NCI-H345 (cell line): Measurements from ENCODE around the gene KLF7.

Experiments used
- DNase-seq: peaks from one replicate; lab custom pipeline; 2025; lab: John Stamatoyannopoulos, UW

Gene KLF7

GRCh38 chr2:207123776-207124391 is 41.9 kb downstream of the KLF7 start:
- no peak for DNase-seq

DNA sequence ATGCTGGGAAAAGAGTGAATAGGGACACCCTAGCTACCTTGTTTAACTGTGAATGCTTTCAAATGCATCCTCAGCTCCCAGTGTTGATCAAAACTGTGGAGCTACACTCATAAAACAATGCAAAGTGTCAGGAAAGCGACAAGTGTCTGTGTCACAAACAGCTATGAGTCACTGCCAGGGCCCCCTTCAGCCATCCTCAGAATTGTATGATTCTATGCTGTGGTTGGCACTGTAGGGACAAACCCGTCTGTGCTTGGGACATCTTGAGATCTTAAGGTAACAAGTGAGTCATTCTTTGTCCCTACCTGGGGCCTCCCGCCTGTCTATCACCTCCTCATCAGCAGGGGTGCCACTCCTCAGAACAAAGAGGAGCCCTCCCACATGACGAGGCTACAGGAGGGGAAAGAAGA is 42.4 kb downstream of the KLF7 start:
- DNase-seq: peak; percentile 30

- DNase-seq: no peak
Measured at GRCh38 chr2:207122651-207123334, 43.0 kb downstream of the KLF7 start.

GRCh38 chr2:207121784-207122183 is 44.0 kb downstream of the KLF7 start:
- DNase-seq: no peak

DNA sequence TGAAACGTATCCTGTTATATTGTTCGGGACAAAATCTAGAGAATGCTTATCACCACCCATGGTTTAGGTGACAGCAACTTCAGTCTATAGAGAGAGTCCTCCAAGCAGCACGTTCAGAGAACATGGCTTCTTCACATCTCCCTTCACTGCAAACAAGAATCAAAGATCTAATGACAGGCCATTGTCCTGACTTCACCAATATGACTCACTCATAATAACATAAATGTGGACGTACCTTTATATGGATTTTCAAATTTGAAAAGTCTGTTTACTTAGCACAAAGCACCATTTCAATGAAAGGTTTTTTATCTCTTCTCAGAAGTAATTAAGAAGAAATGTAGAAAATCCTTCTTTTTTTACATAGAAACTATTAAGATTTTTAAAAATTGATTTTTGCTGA is 46.7 kb downstream of the KLF7 start:
- DNase-seq: no peak

DNA sequence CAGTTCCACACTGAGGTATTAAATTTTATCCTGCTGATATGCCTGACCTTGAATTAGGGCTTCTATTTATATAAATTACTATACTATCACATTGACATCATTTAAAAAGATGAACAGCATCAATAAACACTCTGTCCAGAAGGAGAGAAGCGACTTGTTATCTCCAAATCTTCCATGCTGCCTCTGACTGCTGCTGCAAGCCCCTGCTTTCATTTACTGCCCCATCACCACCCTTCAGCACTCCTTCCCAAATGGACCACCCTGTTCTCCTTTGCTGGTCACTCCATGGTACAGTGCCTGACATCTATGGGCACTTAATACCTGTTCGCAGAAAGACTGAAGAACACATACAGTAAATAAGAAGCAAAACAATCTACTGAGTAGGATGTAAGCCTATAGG is 48.1 kb downstream of the KLF7 start:
- DNase-seq: no peak

- no peak for DNase-seq
Measured at GRCh38 chr2:207115715-207116364, 49.9 kb downstream of the KLF7 start.

DNA sequence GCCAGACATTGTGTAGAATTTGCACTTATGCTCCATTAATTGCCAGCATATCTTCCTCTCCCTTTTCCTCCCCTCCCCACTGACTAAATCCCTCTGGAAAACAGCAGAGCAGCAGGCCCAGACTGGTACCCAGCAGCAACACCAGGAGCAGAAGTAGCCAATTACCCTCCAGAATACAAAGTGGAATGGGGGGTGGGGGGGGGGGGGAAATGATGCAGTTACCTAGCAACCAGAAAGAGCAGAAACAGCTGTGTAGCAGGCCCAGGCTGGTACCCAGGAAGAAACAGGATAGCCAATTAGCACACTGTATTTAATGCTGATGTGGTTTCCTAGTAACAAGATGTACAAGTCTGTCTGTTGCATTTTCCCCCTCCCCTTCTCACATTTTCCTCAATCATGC is 52.3 kb downstream of the KLF7 start:
- peak; percentile 18 for DNase-seq

DNA sequence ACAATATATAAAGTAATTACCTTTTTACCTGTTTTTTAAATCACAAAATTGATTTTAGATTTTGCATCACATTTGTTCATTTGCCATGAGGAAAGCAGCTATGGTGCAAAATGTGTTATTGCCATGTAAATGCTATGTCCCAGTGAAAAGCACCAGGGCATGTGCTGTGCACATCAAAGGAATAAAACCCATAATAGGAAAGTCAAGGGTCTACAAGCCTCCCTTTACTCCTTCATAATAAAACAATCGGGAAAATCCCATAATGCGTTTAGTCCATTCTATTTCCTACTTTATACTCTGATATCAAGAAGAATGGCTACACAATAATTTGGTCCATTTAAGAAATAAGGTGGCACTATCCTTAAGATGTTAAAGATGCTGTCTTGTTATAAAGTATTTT is 53.0 kb downstream of the KLF7 start:
- DNase-seq: no peak

GRCh38 chr2:207112383-207112782 is 53.4 kb downstream of the KLF7 start:
- no peak for DNase-seq

GRCh38 chr2:207111757-207112156 is 54.0 kb downstream of the KLF7 start:
- no peak for DNase-seq

- no peak for DNase-seq
Measured at GRCh38 chr2:207110715-207111114, 55.0 kb downstream of the KLF7 start.

DNA sequence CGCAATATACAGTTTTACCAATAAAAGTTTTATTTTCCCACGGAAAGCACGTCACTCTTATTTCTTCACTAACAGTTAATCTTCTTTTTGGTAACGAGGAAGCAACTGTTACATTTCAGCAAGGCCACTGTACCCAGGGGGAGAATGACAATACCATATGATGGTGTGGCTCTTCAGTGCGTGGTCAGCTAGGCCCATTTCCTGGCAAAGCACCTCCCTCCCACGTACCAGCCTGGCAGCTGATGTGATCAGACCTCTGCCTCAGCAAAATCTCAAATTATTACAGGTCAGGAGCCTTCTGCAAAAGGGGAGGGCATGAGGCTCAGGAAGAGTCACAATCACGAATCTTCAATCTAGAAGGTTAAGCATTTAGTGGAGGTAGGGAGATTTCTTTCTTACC is 55.4 kb downstream of the KLF7 start:
- DNase-seq: no peak

DNA sequence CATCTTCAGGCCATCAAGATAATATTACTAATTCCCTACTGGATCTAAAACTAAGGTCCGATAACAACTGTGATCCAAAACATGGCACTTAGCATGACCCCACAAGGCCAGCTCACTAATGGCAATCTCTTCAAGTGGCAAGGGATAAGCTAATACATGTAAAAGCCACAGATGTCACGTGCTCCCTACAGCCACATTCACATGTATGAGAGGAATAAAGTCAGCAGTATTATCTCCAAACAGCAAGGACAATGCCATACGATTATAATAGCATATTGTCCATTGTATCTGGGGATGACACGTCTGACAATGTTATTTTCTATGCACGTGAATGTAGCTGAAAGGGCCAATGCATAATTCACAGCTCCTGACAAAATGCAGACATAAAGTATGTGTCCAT is 56.0 kb downstream of the KLF7 start:
- DNase-seq: no peak

DNA sequence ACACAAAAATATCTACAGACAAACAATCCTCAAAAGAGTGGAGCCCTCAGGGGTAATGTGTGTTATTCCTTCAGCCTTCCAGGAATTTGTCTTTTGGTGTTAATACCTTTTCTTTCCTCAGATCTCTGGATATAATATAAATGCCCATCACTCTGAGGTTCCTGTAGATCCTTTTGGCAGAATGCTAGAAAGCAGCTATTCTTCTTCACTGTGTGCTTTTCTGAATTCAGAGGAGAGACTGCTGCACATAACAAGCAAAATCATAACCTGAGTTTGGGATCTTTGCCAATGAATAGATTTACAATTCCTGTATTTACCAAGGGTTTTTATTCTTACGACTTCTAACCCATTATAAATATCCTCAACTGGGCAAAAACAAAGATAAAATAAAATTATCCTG is 57.3 kb downstream of the KLF7 start:
- DNase-seq: no peak

DNA sequence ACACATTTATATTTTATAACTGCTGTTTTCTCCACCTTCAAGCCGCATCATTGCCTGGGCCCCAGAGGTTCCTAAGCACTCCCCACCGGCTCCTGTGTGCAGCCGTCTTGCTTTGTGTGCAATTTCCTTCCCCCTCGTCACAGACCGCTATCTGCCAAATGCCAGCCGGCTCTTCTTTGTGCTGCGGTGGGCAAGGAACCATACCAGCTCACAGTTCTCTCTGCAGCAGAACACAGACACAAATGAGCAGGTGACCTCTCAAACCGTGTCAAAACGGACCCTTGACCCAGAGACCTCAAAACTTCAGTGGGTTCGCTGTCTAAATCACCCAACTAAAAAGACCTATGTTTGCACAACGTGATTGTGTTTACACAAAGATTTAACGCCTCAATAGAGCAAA is 58.2 kb downstream of the KLF7 start:
- no peak for DNase-seq

- DNase-seq: no peak
Measured at GRCh38 chr2:207107131-207107530, 58.6 kb downstream of the KLF7 start.

DNA sequence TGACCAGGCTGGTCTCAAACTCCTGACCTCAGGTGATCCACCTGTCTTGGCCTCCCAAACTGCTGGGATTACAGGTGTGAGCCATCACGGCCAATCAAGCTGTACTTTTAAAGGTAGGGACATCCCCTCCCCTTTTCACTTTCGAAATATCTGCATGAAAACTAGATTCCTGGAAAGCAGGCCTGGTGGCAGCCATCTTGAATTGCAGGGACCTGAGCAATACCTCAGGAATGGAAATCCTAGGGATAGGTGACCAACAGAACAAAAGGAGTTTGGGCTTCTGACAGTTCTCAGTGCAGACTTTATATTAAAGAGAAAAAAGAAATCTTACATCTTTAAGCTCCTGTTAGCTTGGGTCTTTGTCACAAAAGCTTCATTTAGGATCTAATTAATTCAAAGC is 62.6 kb downstream of the KLF7 start:
- no peak for DNase-seq

DNA sequence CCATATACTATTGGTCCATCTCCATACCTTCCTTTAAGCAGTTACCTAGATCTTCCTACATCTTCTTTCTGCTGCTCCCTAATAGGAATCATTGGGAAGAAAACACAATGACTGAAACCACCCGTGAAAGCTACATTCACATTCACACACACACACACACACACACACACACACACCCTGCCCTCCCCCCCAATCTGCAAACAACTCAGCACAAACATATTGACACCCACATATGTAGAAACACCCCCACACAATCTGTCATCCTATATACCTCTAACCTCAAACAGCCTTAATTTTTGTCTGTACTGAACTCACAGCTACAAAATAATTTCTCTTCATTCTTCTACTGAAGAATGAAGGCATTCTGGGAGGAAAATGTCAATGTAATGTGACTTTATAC is 63.8 kb downstream of the KLF7 start:
- no peak for DNase-seq

DNA sequence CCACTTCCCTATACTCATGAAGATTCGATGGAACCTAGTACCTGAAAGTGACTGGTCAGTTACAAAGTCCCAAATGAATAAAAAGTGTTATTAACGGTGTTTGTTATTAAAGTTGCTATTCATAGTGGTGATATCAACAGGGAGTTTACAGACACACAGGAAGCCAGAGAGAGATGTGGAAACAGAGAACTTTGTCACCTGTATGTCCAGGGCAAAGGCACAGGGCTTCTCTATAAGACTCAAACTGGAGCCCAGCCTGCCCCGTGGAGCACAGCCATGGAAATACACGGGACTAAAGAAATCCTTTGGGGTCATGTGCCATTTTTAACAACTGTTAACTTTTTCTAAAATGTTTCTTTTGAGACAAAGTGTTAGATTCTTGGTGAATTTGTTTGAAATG is 68.5 kb downstream of the KLF7 start:
- no peak for DNase-seq

DNA sequence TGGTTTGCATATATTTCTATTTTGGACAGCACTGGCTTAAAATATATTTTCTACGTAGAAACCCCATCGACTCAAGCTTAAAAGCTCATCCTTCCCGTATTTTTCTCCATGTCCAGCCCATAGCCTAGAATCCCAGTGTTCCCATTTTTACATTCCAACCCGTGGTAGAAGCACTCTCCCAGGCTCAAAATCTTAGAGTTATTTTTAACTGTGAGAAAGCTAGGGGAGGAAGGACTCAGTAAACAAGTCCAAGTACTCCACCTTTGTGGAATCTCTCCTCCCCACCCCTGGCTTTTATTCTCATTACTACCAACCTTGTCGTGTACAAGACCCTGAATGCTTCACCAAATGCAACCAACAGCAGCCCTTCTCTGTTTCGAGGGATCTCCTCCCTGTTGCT is 69.8 kb downstream of the KLF7 start:
- no peak for DNase-seq

GRCh38 chr2:207093234-207093633 is 72.5 kb downstream of the KLF7 start:
- no peak for DNase-seq

- DNase-seq: no peak
Measured at GRCh38 chr2:207092818-207093217, 72.9 kb downstream of the KLF7 start.

- DNase-seq: no peak
Measured at GRCh38 chr2:207091928-207092327, 73.8 kb downstream of the KLF7 start.
